Ammon's horn (tissue), 1 donor: Measurements from ENCODE around the gene TCERG1L.
"Not testable (repeated sequence)": the region's sequence is repeated elsewhere in the genome, so short reads cannot be mapped to it uniquely, and the experiment has no call there.

Experiments used
- DNase-seq: peaks from one replicate; pipeline ENCODE4 v3.0.0-alpha.2; 2016; ENCODE audit warnings: low spot score

The TCERG1L gene

DNA sequence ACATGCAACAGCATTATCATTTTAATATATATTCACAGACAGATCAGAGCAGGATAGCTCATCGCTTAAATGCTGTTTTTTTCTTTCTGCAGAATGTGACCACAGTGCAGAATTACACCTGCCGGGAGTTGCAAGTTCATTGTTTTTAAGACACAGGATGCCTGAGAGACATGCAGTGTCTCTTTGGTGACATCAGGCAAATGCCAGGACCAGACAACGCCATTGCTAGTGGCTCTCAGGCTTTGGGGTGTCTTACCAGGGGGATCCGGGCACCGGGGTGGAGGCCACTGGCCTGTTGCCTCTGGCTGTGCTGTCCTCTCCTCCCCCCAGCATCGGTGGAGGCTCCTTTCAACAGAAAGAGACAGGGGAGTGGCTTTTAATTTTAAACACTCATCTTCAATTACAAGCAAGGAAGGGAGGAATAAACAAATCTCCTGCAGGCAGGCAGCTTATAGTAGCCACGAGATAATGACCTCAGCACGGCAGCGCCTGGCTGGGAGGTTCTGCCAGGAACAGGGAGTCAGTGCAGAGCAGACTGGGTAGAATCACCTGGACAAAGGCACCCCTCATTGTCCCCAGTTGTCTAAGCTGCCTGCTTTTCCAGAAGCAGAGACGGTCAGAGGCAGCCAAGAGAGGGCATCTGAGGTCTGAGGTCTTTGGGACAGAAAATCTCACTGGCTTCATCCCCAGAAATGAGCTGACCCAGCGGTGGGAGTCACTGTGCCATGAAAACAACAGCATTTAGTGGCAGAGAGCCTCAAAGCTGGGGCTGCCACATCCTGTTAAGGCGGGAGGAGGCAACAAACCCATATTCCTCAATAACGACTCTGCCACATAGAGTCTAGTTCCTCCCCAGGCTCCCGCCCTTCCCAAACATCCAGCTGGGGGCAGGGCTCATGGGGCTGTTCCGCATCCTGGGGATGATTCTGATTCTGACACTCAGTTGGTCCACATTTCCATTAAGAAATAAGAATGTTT, 148.4 kb downstream of the TCERG1L start:
- no peak for DNase-seq

- no peak for DNase-seq
These were observed 149.3 kb downstream of the TCERG1L start for GRCh38 chr10:131162211-131162610.

- DNase-seq, result no peak
These were observed 150.4 kb downstream of the TCERG1L start for GRCh38 chr10:131161087-131161486.

DNA sequence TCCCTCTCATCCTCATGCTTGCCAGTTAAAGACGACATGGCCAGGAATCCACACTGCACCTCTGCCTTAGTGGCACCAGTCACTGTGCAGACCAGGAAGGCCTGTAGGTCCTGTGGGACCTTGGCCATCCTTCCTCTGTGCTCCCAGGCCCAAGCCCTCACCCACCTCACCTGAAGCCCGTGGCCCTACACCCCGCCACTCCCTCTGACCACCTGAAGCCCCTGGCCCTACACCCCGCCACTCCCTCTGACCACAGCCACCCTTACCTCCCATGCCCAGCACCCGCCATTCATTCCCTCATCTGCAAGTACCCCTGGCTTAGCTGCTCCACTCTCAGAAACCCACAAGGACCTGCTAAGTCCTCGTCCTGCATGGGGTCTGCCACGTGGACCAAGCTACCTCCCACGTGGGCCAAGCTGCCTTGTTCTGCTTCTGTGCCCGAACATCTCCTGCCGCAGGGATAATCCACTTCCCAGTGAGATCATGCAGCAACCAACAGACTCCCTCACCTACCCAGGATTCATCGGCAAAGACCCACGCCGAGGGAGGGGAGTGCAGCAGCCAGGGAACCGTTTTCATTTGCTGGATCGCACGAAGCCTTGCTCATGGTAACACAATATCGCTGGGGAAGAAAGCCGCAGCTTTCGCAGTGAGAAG, 151.2 kb downstream of the TCERG1L start:
- DNase-seq, result no peak

GRCh38 chr10:131159771-131160170, 151.8 kb downstream of the TCERG1L start:
- DNase-seq, result no peak

GRCh38 chr10:131158695-131159094, 152.8 kb downstream of the TCERG1L start:
- no peak for DNase-seq

DNA sequence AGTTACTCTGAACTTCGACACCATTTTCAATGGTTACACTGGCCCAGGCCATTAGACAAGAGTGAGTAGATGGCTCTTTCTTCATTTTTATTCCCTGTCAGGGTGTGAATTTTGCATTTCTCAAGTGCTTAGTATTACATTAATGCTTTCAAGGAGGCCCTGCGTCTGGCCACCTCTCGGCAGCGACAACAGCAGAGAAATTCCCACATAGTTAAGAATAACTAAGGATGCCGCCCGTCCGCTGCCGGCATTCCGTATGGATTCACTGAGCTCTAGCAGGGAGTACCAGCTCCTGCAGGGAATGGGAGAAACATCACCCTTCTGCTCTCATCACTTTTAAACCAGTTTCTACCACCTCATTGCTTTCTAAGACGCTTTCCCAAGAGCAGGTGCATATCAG, 153.6 kb downstream of the TCERG1L start:
- DNase-seq, result no peak

- no peak for DNase-seq
These were observed 155.7 kb downstream of the TCERG1L start for GRCh38 chr10:131155876-131156230.

DNA sequence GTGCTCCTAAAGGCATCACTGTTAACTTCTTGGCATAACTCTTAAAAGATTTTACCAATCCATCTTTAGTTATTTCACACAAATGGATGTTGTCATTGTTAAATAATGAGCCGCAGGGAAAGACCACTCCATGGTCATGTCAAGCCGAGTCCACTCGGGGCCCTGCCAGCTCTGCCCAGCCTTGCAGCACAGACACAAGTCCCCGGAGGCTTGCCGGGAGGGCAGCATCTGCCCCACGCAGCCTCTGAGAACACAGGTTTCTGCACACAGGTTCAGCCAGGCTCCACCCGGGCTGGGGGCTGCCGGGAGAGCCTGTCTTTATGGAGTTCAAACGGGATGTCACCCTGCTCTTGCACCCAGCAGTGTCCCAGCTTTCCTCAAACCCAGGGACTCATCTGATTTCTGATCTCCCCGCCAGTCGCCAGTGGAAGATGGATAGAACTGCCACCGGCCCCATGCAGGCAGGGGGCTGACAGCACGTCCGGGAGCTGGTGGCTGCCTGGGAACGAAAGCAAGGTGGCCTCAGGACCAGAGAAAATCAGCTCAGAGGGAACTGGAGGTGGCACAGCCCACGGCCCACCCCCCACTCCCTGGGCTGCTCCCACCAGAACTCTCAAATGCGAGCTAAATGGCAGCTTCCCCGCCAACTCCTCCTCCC, 156.2 kb downstream of the TCERG1L start:
- DNase-seq, result no peak

DNA sequence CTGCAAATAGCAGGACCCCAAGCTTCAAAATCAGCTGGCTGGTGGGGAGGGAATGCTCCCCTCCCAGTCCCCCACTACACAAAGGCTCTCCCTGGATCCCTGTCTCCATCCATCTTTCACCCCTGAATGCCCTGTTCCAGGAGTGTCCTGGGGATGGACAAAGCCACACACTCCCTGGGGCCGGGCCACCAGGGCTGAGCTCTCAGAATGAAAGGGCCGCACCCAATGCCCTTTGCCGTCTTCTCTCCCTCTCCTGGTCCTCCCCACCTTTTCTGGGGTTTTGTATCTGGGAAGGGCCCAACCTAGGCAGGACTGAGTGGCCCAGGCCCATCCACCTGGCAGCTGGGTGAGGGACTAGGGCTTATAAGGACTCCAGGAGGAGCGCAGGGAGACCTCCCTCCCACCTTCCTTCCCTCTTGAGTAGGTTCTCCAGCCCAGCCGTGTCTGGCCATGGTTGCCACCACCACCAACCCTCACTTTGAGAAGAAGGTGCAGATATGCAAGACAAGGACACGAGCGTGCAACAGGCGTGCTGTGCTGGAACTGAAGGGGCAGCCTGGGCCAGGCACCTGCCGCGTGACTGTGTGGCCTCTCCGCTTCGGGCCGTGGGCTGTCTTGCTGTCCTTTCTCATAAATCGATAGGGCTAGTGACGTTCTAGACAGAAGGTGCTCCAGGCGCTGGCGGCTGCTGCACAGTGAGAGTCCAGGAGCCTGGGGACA, 157.1 kb downstream of the TCERG1L start:
- DNase-seq, result no peak

DNA sequence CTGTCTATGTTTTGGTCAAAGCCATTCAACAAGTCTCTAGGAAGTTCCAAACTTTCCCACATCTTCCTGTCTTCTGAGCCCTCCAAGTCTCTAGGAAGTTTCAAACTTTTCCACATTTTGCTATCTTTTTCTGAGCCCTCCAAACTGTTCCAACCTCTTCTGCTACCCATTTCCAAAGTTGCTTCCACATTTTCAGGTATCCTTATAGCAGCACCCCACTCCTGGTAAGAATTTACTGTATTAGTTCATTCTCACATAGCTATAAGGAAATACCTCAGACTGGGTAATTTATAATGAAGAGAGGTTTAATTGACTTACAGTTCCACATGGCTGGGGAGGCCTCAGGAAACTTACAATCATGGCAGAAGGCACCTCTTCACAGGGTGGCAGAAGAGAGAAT, 159.1 kb downstream of the TCERG1L start:
- not testable (repeated sequence) for DNase-seq

- DNase-seq, result no peak
These were observed 161.4 kb downstream of the TCERG1L start for GRCh38 chr10:131150126-131150525.

DNA sequence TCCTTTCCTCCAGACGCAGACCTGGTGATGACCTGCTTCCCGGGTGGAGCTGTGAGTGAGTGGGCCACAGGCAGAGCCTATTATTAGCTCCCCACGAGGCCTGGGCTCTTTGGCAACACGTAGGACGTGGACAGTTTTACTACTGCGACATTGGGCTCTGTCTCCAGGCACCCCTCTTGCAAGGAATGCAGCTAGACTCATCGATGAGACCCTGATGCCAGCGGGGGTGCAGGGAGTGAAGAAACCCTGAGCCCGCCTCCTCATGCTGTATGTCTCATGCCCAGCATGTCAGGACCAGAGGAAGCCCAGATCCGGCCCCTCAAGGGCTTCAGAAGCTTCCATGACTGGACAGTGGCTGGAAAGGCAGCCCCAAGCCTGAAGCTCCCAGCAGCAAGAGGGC, 161.9 kb downstream of the TCERG1L start:
- no peak for DNase-seq

DNA sequence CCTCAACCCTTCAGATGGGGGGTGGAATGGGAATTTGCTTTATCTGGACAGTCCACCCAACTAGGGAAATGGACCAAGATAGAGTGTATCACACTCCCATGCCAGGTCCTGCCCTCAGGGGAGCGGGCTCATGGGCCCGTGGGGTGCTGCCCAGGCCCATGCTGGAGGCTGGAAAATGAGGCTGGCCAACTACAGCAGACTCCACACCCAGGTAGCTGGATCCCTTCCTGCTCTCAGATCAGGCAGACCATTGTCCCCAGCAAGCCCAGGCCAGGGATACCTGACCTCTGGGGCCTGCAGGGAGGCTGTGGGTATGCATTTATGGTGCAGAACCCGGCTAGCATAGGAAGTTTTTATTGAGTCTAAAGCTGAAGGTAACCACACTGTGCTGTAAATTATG, 162.4 kb downstream of the TCERG1L start:
- no peak for DNase-seq

DNA sequence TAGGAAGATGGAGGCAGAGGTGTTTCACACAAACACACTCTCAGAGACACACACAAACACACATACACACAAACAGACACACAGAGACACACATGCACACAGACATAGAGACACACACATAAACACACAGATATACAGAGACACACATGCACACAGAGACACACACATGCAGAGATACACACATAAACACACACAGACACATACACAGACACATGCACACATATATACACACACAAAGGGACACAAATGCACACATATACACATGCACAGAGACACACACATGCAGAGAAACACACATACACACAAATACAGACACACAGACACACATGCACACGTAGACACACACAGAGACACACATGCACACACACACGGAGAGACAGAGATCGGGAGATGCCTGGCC, 163.3 kb downstream of the TCERG1L start:
- DNase-seq, result no peak

DNA sequence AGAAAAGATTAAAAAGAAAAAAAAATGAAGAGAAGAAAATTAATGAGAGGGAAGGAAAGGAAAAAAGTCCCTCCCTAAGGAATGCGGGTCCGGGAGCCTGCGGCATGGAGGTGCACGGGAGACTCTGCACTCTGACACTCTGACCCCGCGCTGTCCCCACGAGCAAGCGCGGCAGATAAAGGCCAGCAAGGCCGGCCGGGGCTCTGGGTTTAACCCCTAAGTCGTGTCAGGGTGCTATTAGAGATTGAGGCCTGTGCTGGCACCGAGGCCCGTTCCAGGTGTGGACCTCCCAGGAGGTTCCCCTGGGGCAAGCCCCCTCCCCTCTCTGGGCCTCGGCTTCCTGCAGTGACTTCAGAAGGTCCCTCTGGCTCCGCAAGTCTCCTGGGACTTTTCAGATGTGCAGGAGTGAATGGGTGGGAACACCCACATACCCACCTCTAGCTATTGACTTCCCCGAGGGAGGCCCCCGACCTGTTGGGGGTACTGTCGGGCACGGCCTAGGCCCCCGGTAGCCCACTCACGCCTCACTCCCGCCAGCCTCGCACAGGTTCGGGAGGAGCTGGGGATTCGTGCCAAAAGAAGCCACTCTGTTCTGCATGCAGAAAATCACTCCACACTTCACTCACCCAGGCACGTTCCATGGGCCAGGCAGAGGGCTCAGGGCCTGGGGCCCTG, 164.1 kb downstream of the TCERG1L start:
- no peak for DNase-seq

- no peak for DNase-seq
These were observed 164.7 kb downstream of the TCERG1L start for GRCh38 chr10:131146790-131147189.

GRCh38 chr10:131145756-131146155, 165.8 kb downstream of the TCERG1L start:
- no peak for DNase-seq

DNA sequence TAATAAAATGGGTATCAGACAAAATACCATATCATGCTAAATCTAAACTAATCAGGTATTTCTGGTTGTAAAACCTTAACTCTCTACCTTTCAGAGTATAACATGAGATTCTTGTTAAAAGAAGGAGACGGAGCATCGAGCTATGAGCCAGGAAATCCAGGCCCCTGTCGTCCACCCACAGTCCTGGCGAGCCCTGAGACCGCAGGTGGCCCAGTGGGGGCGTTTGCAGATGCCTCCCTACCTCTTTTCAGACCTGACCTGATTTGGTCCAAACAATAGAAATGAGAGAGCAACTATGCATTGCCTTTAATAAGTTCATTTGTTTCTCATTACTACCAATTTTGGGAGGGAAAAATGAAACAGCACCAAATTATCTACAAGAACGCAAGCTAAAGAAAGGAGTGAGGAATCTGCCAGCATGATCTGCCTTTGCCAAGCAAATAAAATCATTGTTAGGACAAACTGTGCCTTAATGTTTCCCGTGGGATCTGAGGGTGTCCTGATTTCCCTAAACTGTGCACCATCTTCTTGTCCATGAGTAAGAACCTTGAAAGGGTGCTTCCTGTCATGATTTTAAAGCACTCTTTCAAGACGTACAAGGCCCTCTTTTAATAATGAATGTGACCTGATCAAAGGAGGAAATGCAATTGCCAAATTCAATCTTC, 166.7 kb downstream of the TCERG1L start:
- DNase-seq, result no peak

- no peak for DNase-seq
These were observed 167.3 kb downstream of the TCERG1L start for GRCh38 chr10:131144196-131144595.
